Natural killer cell treated with Interleukin-12 subunit alpha and Interleukin-12 subunit beta and Interleukin-15 and Interleukin-18, amount 100 ng/mL, for 72 hours (primary cell): ENCODE results near the gene TTC21B. TPM values are rescaled to one million over a fixed set of nuclear protein-coding genes. Genes with fewer than 3 reads are reported as not detected.
"Not testable (repeated sequence)": the region's sequence is repeated elsewhere in the genome, so short reads cannot be mapped to it uniquely, and the experiment has no call there.

ENCODE experiments used
- ATAC-seq, 2 donors: fragments of 150-1000 bp; cut with Tn5 transposase in 1 of 2; sonication (Bioruptor Pico), chemical (Tn5 transposase) in 1 of 2; 2 replicates each; pipeline ENCODE4 v1.10.0; 2021
- DNase-seq: peaks from one replicate; pipeline ENCODE4 v3.0.0; 2022; ENCODE audit warnings: low spot score
- H3K27ac Mint-ChIP-seq, 2 donors: 1 replicate in 1 of 2; 2 replicates in 1 of 2; pipeline ENCODE4 v1.8.0; 2022; ENCODE audit warnings: mixed read lengths in 2 of 2, mild to moderate bottlenecking in 1 of 2, moderate library complexity in 1 of 2
- H3K27me3 Mint-ChIP-seq, 2 donors: 1 replicate in 1 of 2; 2 replicates in 1 of 2; pipeline ENCODE4 v1.8.0; 2022; ENCODE audit warnings: mixed read lengths in 2 of 2
- H3K36me3 Mint-ChIP-seq: one replicate; pipeline ENCODE4 v1.8.0; 2022; ENCODE audit warnings: mixed read lengths
- H3K4me1 Mint-ChIP-seq, 2 donors: 1 replicate in 1 of 2; 2 replicates in 1 of 2; pipeline ENCODE4 v1.8.0; 2022; ENCODE audit warnings: low read depth in 2 of 2, mixed read lengths in 2 of 2, mild to moderate bottlenecking in 1 of 2
- H3K4me3 Mint-ChIP-seq: one replicate; pipeline ENCODE4 v1.8.0; 2022; ENCODE audit warnings: mixed read lengths
- H3K9me3 Mint-ChIP-seq: 2 replicates; pipeline ENCODE4 v1.8.0; 2022; ENCODE audit warnings: mixed read lengths
- total RNA-seq, 2 donors: library from RNA; stranded (reverse); gene quantifications; one replicate each; pipeline ENCODE4 v1.2.3, GENCODE V29; 2022

TTC21B gene
- total RNA-seq, 2 donors from 2014 or later, result 19.5 to 35.7 TPM

DNA sequence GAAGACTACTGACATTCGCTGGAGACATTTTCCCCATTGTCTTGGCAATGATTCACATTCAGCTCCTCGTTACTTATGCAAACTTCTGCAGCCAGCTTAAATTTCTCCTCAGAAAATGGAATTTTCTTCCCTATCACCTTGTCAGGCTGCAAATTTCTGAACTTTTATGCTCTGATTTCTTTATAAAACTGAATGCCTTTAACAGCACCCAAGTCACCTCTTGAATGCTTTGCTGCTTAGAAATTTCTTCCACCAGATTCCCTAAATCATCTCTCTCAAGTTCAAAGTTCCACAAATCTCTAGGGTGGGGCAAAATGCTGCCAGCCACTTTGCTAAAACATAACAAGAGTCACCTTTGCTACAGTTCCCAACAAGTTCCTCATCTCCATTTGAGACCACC is 92.5 kb downstream of the TTC21B start:
- not testable (repeated sequence) for H3K4me3 Mint-ChIP-seq, ATAC-seq, H3K27me3 Mint-ChIP-seq, H3K27ac Mint-ChIP-seq, H3K9me3 Mint-ChIP-seq, DNase-seq, H3K4me1 Mint-ChIP-seq
- peaks cover 18% of the 10 kb centered on the region for H3K36me3 Mint-ChIP-seq

DNA sequence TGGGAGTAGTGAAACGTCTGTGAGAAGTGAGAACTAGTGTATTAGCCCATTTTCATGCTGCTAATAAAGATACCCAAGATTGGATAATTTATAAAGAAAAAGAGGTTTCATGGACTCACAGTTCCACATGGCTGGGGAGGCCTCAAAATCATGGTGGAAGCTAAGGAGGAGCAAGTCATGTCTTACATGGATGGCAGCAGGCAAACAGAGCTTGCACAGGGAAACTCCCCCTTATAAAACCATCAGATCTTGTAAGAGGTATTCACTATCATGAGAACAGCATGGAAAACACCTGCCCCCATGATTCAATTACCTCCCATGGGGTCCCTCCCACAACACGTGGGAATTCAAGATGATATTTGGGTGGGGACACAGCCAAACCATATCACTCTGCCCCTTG is 93.9 kb downstream of the TTC21B start:
- not testable (repeated sequence) for H3K27me3 Mint-ChIP-seq, ATAC-seq, H3K4me1 Mint-ChIP-seq, DNase-seq, H3K4me3 Mint-ChIP-seq, H3K27ac Mint-ChIP-seq
- H3K36me3 Mint-ChIP-seq, result peaks cover 18% of the 10 kb centered on the region
- H3K9me3 Mint-ChIP-seq, result peaks cover 11% of the 10 kb centered on the region

DNA sequence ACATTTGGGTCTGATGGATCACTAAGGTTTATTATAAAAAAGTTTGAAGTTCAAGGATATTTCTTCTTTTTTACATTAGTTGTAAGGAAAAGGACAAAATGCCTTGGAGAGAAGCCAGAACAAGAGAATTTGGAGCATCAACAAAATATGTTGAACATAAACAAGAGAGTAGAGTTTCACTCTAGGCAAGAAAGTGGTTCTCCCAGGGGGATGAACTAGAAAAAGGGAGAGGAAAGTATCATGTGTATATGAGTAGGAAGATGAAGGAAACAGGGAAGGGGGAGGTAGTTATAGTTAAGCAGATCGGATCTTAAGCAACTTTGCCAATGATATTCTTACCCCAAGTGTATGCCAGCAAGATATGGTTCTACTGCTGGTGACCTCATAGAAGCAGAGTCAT is 95.7 kb downstream of the TTC21B start:
- H3K27ac Mint-ChIP-seq, result no peak overlapping the region
- H3K9me3 Mint-ChIP-seq, result peaks cover 16% of the 10 kb centered on the region
- no peaks in the 10 kb centered on the region for H3K27me3 Mint-ChIP-seq
- H3K4me3 Mint-ChIP-seq, result no peak overlapping the region
- no peak for ATAC-seq
- H3K4me1 Mint-ChIP-seq, result no peaks in the 10 kb centered on the region
- DNase-seq, result no peak
- H3K36me3 Mint-ChIP-seq, result peaks cover 27% of the 10 kb centered on the region

DNA sequence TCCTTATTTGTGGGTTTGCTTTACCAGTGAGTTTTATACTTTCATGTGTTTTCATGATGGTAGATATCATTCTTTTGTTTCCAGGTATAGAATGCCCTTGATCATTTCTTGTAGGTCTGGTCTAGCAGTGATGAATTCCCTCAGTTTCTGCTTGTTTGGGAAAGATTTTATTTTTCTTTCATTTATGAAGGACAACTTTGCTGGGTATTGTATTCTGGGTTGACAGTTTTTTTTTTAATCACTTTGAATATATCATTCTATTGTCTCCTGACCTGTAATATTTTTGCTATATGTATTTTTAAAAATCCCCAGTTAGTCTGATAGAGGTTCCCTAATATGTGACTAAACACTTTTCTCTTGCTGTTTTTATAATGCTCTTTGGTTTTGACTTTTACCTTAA is 101.2 kb downstream of the TTC21B start:
- DNase-seq, result no peak
- ATAC-seq, result no peak
- H3K4me1 Mint-ChIP-seq, result no peaks in the 10 kb centered on the region
- H3K4me3 Mint-ChIP-seq, result no peak overlapping the region
- no peaks in the 10 kb centered on the region for H3K27me3 Mint-ChIP-seq
- no peak overlapping the region for H3K27ac Mint-ChIP-seq
- H3K9me3 Mint-ChIP-seq, result peaks cover 11% of the 10 kb centered on the region
- peaks cover 19% of the 10 kb centered on the region for H3K36me3 Mint-ChIP-seq

DNA sequence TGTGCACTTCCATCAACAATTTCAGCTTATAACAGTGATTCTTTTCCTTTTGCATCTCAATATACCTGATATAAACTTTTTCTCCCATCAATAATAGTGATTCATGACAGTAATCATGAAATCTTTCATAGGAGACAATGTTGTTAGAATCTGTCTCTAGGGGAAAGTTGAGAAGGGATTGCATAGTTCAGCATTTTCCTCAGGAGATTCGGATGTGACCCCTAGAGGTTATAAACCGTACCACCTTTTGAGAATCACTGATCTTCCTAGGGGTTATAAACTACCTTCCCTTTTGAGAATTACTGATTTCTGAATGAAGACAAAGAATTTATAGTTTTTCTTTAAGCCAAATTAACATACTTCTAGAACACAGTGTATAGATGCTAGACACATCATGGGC is 106.6 kb downstream of the TTC21B start:
- H3K27ac Mint-ChIP-seq, result no peak overlapping the region
- H3K9me3 Mint-ChIP-seq, result peaks cover under 1% of the 10 kb centered on the region
- H3K36me3 Mint-ChIP-seq, result peaks cover 1% of the 10 kb centered on the region
- no peak overlapping the region for H3K4me3 Mint-ChIP-seq
- ATAC-seq, result no peak
- DNase-seq, result no peak
- H3K4me1 Mint-ChIP-seq, result no peaks in the 10 kb centered on the region
- H3K27me3 Mint-ChIP-seq, result no peaks in the 10 kb centered on the region

DNA sequence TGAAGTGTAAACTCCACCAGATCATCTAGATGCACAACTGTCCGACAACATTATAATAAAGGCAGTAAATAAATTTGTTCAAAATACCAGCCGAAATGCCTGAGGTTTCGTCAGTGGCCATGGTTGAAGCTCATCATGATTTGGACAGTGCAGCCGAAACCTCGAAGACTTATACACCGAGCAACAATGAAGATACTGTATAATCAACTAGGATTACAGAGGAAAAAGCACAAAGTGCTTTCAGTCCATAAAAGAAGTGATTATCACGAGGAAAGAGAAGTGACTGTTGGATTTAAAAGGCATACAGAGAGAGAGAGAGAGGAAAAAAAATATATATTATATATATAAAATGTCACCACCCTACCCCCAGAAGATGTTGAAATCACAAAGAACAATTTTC is 107.5 kb downstream of the TTC21B start:
- Mint-ChIP-seq H3K27ac (no peak overlapping the region), H3K4me3 (no peak overlapping the region), H3K36me3 (no peaks in the 10 kb centered on the region), H3K9me3 (no peaks in the 10 kb centered on the region), H3K4me1 (no peaks in the 10 kb centered on the region), H3K27me3 (no peaks in the 10 kb centered on the region)
- ATAC-seq (no peak), DNase-seq (no peak)

DNA sequence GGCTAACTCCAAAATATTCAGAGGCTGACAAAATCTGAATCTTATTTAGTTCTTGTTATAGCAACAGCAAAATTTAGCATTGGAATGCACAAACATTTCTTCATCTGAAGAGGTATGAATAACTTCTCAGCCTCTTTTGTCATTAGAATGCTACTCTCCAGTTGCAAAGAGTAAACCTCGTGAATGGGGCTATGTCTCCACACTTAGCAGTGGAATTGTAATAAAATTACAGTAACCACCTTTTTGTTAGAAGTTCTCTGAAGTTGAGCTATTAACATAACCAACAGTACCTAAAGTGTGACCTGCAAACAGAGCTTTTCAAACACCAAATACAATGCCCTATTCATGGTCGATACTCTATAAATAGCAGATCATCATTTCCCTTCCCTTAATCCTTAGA is 109.4 kb downstream of the TTC21B start:
- DNase-seq, result no peak
- no peaks in the 10 kb centered on the region for H3K9me3 Mint-ChIP-seq
- ATAC-seq, result no peak
- H3K27ac Mint-ChIP-seq, result no peak overlapping the region
- no peaks in the 10 kb centered on the region for H3K36me3 Mint-ChIP-seq
- no peaks in the 10 kb centered on the region for H3K4me1 Mint-ChIP-seq
- no peaks in the 10 kb centered on the region for H3K27me3 Mint-ChIP-seq
- H3K4me3 Mint-ChIP-seq, result no peak overlapping the region

DNA sequence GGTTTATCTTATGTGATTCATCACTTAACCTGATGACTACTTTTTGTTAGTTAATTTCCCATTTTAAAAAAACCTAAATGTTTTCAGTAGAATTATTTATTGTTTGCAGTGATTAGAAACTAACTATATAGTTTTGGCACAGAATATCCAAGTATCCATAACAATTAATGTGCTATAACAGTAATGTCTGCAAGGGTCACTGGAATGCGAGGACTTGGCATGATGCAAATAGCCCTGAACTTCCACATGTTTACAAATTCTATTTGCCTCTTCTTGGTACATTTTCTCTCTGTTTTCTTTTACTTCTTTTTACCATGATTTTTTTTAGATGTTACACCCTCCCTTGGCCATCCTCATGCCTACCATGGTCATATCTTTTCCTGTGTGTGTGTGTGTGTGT is 110.2 kb downstream of the TTC21B start:
- Mint-ChIP-seq H3K4me1 (no peaks in the 10 kb centered on the region), H3K27ac (no peak overlapping the region), H3K27me3 (no peaks in the 10 kb centered on the region), H3K4me3 (no peak overlapping the region), H3K36me3 (no peaks in the 10 kb centered on the region), H3K9me3 (no peaks in the 10 kb centered on the region)
- no peak for ATAC-seq
- DNase-seq, result no peak

DNA sequence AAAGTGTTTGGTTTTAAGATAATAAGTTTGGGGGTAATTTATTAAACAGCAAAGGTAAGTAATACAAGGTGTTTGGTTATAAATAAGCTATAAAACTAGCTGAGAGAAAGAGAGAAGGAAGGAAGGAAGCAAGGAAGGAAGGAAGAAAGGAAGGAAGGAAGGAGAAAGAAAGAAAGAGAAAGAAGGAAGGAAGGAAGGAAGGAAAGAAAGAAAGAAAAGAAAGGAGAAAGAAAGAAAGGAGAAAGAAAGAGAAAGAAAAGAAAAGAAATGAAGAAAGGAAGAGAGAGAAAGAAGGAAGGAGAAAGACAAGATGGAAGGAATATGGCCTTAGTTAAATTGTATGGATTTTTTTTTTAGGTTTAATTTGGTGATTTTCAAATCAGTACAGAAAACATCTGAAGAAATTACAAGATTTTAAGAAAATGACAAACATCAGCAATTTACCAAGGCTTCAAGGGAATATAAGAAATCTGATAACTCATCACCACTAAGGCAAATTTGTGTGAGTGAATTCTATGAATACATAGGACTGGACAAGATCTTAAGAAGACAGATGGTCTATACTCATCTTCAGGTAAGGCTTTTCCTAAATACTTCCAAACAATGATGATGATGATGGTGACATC is 113.1 kb downstream of the TTC21B start:
- Mint-ChIP-seq H3K4me3 (no peak overlapping the region), H3K36me3 (no peaks in the 10 kb centered on the region), H3K27ac (no peak overlapping the region), H3K4me1 (no peaks in the 10 kb centered on the region), H3K9me3 (no peaks in the 10 kb centered on the region), H3K27me3 (no peaks in the 10 kb centered on the region)
- no peak for ATAC-seq
- DNase-seq, result no peak

DNA sequence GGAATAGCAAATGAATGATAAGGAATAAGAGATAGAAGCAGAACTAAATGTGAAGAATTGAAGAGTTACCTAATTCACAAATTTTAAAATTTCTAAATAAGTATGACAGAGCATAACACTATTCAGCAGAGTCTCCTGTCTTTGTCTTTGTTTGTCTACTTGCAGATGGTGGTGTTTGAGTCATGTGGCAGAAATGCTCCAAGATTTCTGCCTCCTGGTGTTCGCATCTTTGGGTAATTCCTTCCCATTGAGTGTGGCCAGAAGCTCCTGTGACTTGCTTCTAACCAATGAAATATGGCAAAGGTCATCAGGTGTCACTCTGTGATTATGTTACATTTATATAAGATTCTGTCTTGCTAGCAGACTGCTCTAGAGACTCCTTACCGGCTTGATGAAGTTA is 114.0 kb downstream of the TTC21B start:
- Mint-ChIP-seq H3K4me1 (no peaks in the 10 kb centered on the region), H3K27me3 (no peaks in the 10 kb centered on the region), H3K4me3 (no peak overlapping the region), H3K27ac (no peak overlapping the region), H3K36me3 (no peaks in the 10 kb centered on the region), H3K9me3 (no peaks in the 10 kb centered on the region)
- no peak for DNase-seq
- ATAC-seq, result no peak

DNA sequence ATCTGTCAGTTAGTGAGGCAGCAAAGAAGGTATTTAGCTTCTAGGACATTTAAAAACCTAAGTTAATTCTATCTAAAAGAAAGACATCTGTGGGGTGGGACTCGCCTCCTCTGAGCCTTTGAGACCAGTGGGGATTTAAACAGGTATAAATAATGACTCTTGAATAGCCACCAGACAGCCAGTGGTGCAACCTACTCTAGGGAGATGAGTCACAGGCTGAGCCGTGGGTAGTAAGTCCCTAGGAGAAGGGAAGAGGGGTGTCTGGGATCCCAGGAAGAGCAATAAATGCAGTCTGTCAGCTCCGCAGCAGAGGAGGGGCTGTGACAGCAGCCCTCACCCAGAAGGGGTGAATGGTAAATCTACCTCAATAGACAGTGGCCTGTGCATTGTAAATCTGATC is 116.5 kb downstream of the TTC21B start:
- no peaks in the 10 kb centered on the region for H3K4me1 Mint-ChIP-seq
- DNase-seq, result no peak
- no peaks in the 10 kb centered on the region for H3K9me3 Mint-ChIP-seq
- H3K27ac Mint-ChIP-seq, result no peak overlapping the region
- H3K4me3 Mint-ChIP-seq, result no peak overlapping the region
- ATAC-seq, result no peak
- H3K36me3 Mint-ChIP-seq, result no peaks in the 10 kb centered on the region
- H3K27me3 Mint-ChIP-seq, result no peaks in the 10 kb centered on the region

DNA sequence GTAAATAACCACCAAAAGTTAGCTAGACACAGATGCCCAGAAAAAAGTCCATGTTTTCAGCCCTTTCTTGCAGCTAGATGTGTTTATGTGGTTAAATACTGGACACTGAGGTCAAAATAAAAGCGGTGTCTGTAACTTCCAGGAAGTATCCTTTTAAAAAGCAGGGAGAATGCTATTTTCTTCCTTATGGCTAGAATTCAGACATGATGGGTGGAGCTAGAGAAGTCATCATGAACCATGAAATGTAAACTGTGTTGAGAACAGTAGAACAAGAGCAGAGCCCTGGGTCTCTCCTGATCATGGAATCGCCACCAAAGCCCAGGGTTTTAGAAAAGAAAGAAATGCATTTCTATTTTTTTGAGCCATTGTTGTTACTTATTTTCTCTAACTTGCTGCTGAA is 118.2 kb downstream of the TTC21B start:
- Mint-ChIP-seq H3K4me3 (no peak overlapping the region), H3K36me3 (no peaks in the 10 kb centered on the region), H3K9me3 (no peaks in the 10 kb centered on the region), H3K4me1 (no peaks in the 10 kb centered on the region), H3K27ac (no peak overlapping the region), H3K27me3 (no peaks in the 10 kb centered on the region)
- no peak for ATAC-seq
- DNase-seq, result no peak

DNA sequence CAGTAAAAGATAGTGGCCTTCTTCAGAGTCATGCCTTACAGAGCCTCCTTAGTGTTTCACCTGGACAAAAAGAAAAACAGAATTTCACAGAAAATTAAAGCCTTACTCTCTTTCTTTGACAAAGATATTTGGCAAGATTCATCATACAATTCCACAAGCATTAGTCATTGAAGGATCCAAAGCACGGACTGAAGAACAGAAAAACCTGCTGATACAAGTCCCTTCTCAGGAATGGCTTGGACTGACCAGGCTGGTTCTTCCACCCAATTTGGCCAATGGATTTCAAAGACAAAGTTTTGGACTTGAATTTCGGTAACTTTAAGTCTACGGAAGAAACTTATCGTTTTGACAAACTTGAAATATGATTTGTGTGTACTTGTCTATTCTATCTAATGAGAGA is 120.4 kb downstream of the TTC21B start:
- ATAC-seq, result no peak
- Mint-ChIP-seq H3K4me1 (no peaks in the 10 kb centered on the region), H3K27ac (no peak overlapping the region), H3K4me3 (no peak overlapping the region), H3K36me3 (no peaks in the 10 kb centered on the region), H3K27me3 (no peaks in the 10 kb centered on the region), H3K9me3 (no peaks in the 10 kb centered on the region)
- DNase-seq, result no peak

DNA sequence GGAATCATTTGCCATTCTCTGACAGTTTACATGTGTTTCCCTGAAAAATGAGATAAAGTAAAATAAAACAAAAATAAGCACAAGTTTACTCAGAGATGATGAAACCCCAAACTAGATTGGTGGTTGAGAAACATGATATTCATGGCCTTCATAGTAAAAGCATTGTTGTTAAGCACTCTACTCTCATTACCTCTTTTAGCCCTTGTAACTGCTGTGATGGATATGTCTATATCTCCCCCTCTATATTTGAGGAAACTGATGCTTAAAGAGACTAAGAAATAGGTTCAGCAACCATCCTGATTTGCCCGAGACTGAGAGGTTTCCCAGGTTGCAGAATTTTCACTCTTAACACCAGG is 125.7 kb downstream of the TTC21B start:
- no peaks in the 10 kb centered on the region for H3K9me3 Mint-ChIP-seq
- H3K4me1 Mint-ChIP-seq, result no peaks in the 10 kb centered on the region
- H3K27ac Mint-ChIP-seq, result no peak overlapping the region
- no peak overlapping the region for H3K4me3 Mint-ChIP-seq
- DNase-seq (no peak), ATAC-seq (no peak)
- no peaks in the 10 kb centered on the region for H3K36me3 Mint-ChIP-seq
- H3K27me3 Mint-ChIP-seq, result peaks cover 4 to 16% of the 10 kb centered on the region in 2 donors
